Hepatocyte (in vitro differentiated cells): ENCODE results near the gene C1QC.

Experiments
- CTCF ChIP-seq: fragments of 200-600 bp; sonication (generic); IDR thresholded peaks from 2 replicates; pipeline ENCODE4 v1.5.1; 2016; ENCODE audit warnings: antibody characterized with exemption, mild to moderate bottlenecking; ENCODE audit not compliant: poor library complexity
- EZH2phosphoT487 ChIP-seq: fragments of 200-600 bp; sonication (generic); IDR thresholded peaks from one replicate; pipeline ENCODE4 v1.6.1; 2018; ENCODE audit warnings: antibody characterized with exemption, mild to moderate bottlenecking, low read depth, moderate library complexity; ENCODE audit not compliant: unreplicated experiment, severe bottlenecking

- no peak for TF ChIP-seq CTCF
- TF ChIP-seq EZH2phosphoT487: no peak
Measured at GRCh38 chr1:22662318-22662717, 18.9 kb downstream of the C1QC start.
